HepG2 (cell line): ENCODE results near the gene PCYT2. TPM values are rescaled to one million over a fixed set of nuclear protein-coding genes. Genes with fewer than 3 reads are reported as not detected.

Experiments
- ATF4 ChIP-seq, 2 experiments: fragments of 450-650 bp in 1 of 2; sonication (generic) in 1 of 2; formaldehyde crosslinking; IDR thresholded peaks; 2 replicates each; pipeline versions ENCODE4 v1.5.0 to v1.8.0; 2020 to 2022; ENCODE audit warnings: mild to moderate bottlenecking in 1 of 2, missing genetic modification reagents in 1 of 2
- PHB2 ChIP-seq: fragments of 450-650 bp; IDR thresholded peaks from 2 replicates; pipeline ENCODE4 v1.6.1; 2018; ENCODE audit not compliant: partially characterized antibody
- REL ChIP-seq: sonication (generic); formaldehyde crosslinking; conservative IDR thresholded peaks from 2 replicates; pipeline ENCODE4 v1.8.0; 2022; ENCODE audit warnings: mild to moderate bottlenecking, missing genetic modification reagents, moderate library complexity
- SNAPC2 ChIP-seq: sonication (generic); formaldehyde crosslinking; IDR thresholded peaks from 2 replicates; pipeline ENCODE4 v1.8.1; 2022; ENCODE audit warnings: mild to moderate bottlenecking, missing genetic modification reagents
- SNAPC4 ChIP-seq: sonication (generic); formaldehyde crosslinking; IDR thresholded peaks from 2 replicates; pipeline ENCODE4 v1.4.0; 2020; ENCODE audit warnings: mild to moderate bottlenecking, missing genetic modification reagents
- SRSF4 ChIP-seq: fragments of 200-400 bp; formaldehyde crosslinking; IDR thresholded peaks from one replicate; pipeline ENCODE4 v1.6.1; 2018; ENCODE audit warnings: mild to moderate bottlenecking, low read depth, low read length, moderate library complexity; ENCODE audit not compliant: poor library complexity, severe bottlenecking
- YEATS4 ChIP-seq: sonication (generic); formaldehyde crosslinking; IDR thresholded peaks from 2 replicates; pipeline ENCODE4 v1.4.0; 2020; ENCODE audit warnings: missing genetic modification reagents, borderline replicate concordance
- ZBTB40 ChIP-seq, 2 experiments: fragments of 450-650 bp in 1 of 2; sonication (generic) in 1 of 2; formaldehyde crosslinking in 1 of 2; IDR thresholded peaks; 2 replicates each; pipeline versions ENCODE4 v1.6.1 to v1.8.0; 2016 to 2022; ENCODE audit warnings: antibody characterized with exemption in 1 of 2, mild to moderate bottlenecking in 1 of 2, missing genetic modification reagents in 1 of 2
- ZNF335 ChIP-seq: sonication (generic); formaldehyde crosslinking; IDR thresholded peaks from 2 replicates; pipeline ENCODE4 v1.4.0; 2020; ENCODE audit warnings: missing genetic modification reagents
- ZNF615 ChIP-seq: sonication (generic); formaldehyde crosslinking; IDR thresholded peaks from 2 replicates; pipeline ENCODE4 v1.5.0; 2020; ENCODE audit warnings: mild to moderate bottlenecking, missing genetic modification reagents, borderline replicate concordance
- polyA plus RNA-seq, 8 experiments: library from polyadenylated mRNA; depleted of rRNA in 3 of 8; stranded (reverse) in 7 of 8; unstranded in 1 of 8; fragments of >200 nt; fragmentation: Illumina TruSeq in 4 of 8; extraction: Trizol in 4 of 8; gene quantifications; 2 replicates each; pipeline versions ENCODE4 v1.2.1 to v1.2.3, GENCODE V29; 2011 to 2016; ENCODE audit warnings: low read depth in 4 of 8, missing spikeins in 1 of 8, mixed read lengths in 1 of 8; ENCODE audit not compliant: insufficient read depth in 1 of 8
- total RNA-seq, 5 experiments: library from RNA; depleted of rRNA; stranded (reverse); fragments of >200 nt; fragmentation: Illumina TruSeq; extraction: Trizol; gene quantifications; 2 replicates each; pipeline ENCODE4 v1.2.3, GENCODE V29; 2016; ENCODE audit warnings: low read depth in 1 of 5
- TF ChIP-seq, protein P1 (sequence below): sonication (generic); formaldehyde crosslinking; IDR thresholded peaks from 2 replicates; pipeline ENCODE4 v1.5.1; 2020; ENCODE audit warnings: missing genetic modification reagents, mild to moderate bottlenecking, borderline replicate concordance

Gene PCYT2
- total and polyA plus RNA-seq, 2 of the 13 experiments (the other 11 are each of a cell fraction or from before 2014, with no cell fraction given) = 147 to 297 TPM

- TF ChIP-seq SNAPC4 (CRISPR knock-in tag) = 0 out of 2 replicates have a peak, but pooled peaks have one; percentile 36
- TF ChIP-seq SRSF4 = no peak
- no peak for TF ChIP-seq ZNF335
- peak in 1 of 2 experiments; percentile 36; a peak in 1 of 4 replicates for TF ChIP-seq ATF4 (CRISPR knock-in tag; IDR thresholded peaks at IDR 0.05)
- no peak; the same call in 1 of the 2 replicates for TF ChIP-seq REL (CRISPR knock-in tag)
- TF ChIP-seq YEATS4 = no peak
- TF ChIP-seq SNAPC2 (CRISPR knock-in tag) = no peak
- TF ChIP-seq PHB2 = no peak
- TF ChIP-seq ZBTB40 (IDR thresholded peaks at IDR 0.05) = no peak
- peak; percentile 13; the same call in 1 of the 2 replicates for TF ChIP-seq ZBTB40 (CRISPR knock-in tag; IDR thresholded peaks at IDR 0.05)
- TF ChIP-seq ZNF615 (CRISPR knock-in tag) = no peak
- TF ChIP-seq, protein P1, sequence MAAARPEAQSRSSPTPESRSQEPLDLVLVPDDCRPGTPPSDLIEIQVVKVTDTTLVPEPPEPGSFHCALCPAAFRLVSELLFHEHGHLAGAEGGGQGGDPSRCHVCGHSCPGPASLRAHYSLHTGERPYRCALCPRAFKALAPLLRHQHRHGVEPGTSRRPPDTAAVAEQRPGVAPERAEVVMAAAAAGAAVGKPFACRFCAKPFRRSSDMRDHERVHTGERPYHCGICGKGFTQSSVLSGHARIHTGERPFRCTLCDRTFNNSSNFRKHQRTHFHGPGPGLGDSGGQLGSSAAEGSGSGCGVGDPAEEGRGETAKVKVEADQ (CRISPR knock-in tag) = no peak
These were observed 9.8 kb downstream of the PCYT2 start (continued) for GRCh38 chr17:81901167-81902022.
